IMR-90 (cell line): ENCODE results near the gene THRB. TPM values are rescaled to one million over a fixed set of nuclear protein-coding genes. Genes with fewer than 3 reads are reported as not detected.

ENCODE experiments used
- ATAC-seq: fragments of 200-7000 bp; cut with Tn5 transposase; 2 replicates; pipeline ENCODE4 v1.9.1; 2020; ENCODE audit warnings: low read depth, mild to moderate bottlenecking, moderate library complexity
- BruUV-seq: library from RNA; stranded (reverse); fragments of 400-500 nt; replicated peaks from 2 replicates; lab custom pipeline; 2021; lab: Mats Ljungman, UMichigan
- CTCF ChIA-PET: fragments of 300-600 bp; formaldehyde crosslinking; extraction: SDS; loops from one replicate; lab custom pipeline; 2021; ENCODE audit warnings: antibody characterized with exemption; lab: Yijun Ruan, JAX
- POLR2A ChIA-PET: fragments of 300-600 bp; sonication (Branson Sonifier 250); formaldehyde crosslinking; loops from one replicate; lab custom pipeline; 2022; ENCODE audit warnings: antibody characterized with exemption; ENCODE audit not compliant: unreplicated experiment; lab: Charles Lee
- DNase-seq: peaks from one replicate; pipeline ENCODE4 v3.0.0; 2013
- H2AFZ ChIP-seq: replicated peaks from 2 replicates; pipeline ENCODE3; 2013; ENCODE audit warnings: low read length, mild to moderate bottlenecking; ENCODE audit not compliant: poor library complexity
- H2AK5ac ChIP-seq: 2 replicates; pipeline ENCODE4 v1.6.1; 2013; ENCODE audit warnings: low read depth, low read length, inconsistent platforms
- H2AK9ac ChIP-seq: replicated peaks from 2 replicates; pipeline ENCODE3; 2013; ENCODE audit warnings: mild to moderate bottlenecking, low read depth, low read length, moderate library complexity; ENCODE audit not compliant: poor library complexity
- H2BK120ac ChIP-seq: 2 replicates; pipeline ENCODE4 v1.6.1; 2013; ENCODE audit warnings: low read depth, low read length, inconsistent platforms
- H2BK15ac ChIP-seq: 3 replicates; pipeline ENCODE4 v1.6.1; 2013; ENCODE audit warnings: low read depth, low read length, inconsistent platforms
- H2BK20ac ChIP-seq: 2 replicates; pipeline ENCODE4 v1.6.1; 2013; ENCODE audit warnings: low read depth, mild to moderate bottlenecking, inconsistent platforms, low read length, moderate library complexity
- H2BK5ac ChIP-seq: 2 replicates; pipeline ENCODE4 v1.6.1; 2013; ENCODE audit warnings: mild to moderate bottlenecking, low read depth, low read length, inconsistent platforms; ENCODE audit not compliant: poor library complexity, severe bottlenecking
- H3K14ac ChIP-seq: replicated peaks from 2 replicates; pipeline ENCODE4 v1.6.1; 2013; ENCODE audit warnings: low read depth, low read length, inconsistent platforms
- H3K18ac ChIP-seq: 2 replicates; pipeline ENCODE4 v1.6.1; 2013; ENCODE audit warnings: low read depth, low read length, control low read depth
- H3K23ac ChIP-seq: 2 replicates; pipeline ENCODE4 v1.6.1; 2013; ENCODE audit warnings: low read depth, low read length, inconsistent platforms
- H3K27ac ChIP-seq: 2 replicates; pipeline ENCODE4 v1.5.1; 2013; ENCODE audit warnings: mild to moderate bottlenecking, control low read depth, low read length; ENCODE audit not compliant: insufficient read depth
- H3K27me3 ChIP-seq: 2 replicates; pipeline ENCODE4 v1.6.1; 2013; ENCODE audit warnings: low read length; ENCODE audit not compliant: control insufficient read depth, insufficient read depth
- H3K36me3 ChIP-seq: 2 replicates; pipeline ENCODE4 v1.6.1; 2013; ENCODE audit warnings: low read length, mixed read lengths; ENCODE audit not compliant: control insufficient read depth, insufficient read depth
- H3K4ac ChIP-seq: 2 replicates; pipeline ENCODE4 v1.6.1; 2013; ENCODE audit warnings: low read depth, low read length, inconsistent platforms
- H3K4me1 ChIP-seq: 2 replicates; pipeline ENCODE4 v1.6.1; 2013; ENCODE audit warnings: low read length, mixed read lengths; ENCODE audit not compliant: control insufficient read depth, insufficient read depth
- H3K4me2 ChIP-seq: 2 replicates; pipeline ENCODE4 v1.6.1; 2013; ENCODE audit warnings: low read depth, mild to moderate bottlenecking, control low read depth, low read length, moderate library complexity
- H3K4me3 ChIP-seq: 2 replicates; pipeline ENCODE4 v1.5.1; 2013; ENCODE audit warnings: low read depth, mild to moderate bottlenecking, control low read depth, low read length, moderate library complexity; ENCODE audit not compliant: insufficient read depth
- H3K56ac ChIP-seq: 2 replicates; pipeline ENCODE4 v1.6.1; 2013; ENCODE audit warnings: low read length, inconsistent platforms; ENCODE audit not compliant: insufficient read depth; ENCODE audit errors: extremely low read depth
- H3K79me1 ChIP-seq, 2 experiments: 2 replicates each; pipeline ENCODE4 v1.6.1; 2013; ENCODE audit warnings: low read length in 2 of 2, inconsistent platforms in 1 of 2, low read depth in 1 of 2
- H3K9ac ChIP-seq: 2 replicates; pipeline ENCODE4 v1.6.1; 2013; ENCODE audit warnings: low read depth, low read length, control low read depth
- H3K9me1 ChIP-seq: 2 replicates; pipeline ENCODE4 v1.6.1; 2013; ENCODE audit warnings: low read length, inconsistent platforms; ENCODE audit not compliant: insufficient read depth
- H3K9me3 ChIP-seq: 2 replicates; pipeline ENCODE4 v1.6.1; 2013; ENCODE audit warnings: low read length; ENCODE audit not compliant: control insufficient read depth, insufficient read depth
- H4K20me1 ChIP-seq: 2 replicates; pipeline ENCODE4 v1.6.1; 2013; ENCODE audit warnings: low read length, inconsistent platforms; ENCODE audit not compliant: insufficient read depth
- H4K5ac ChIP-seq: 2 replicates; pipeline ENCODE4 v1.6.1; 2013; ENCODE audit warnings: mild to moderate bottlenecking, low read depth, low read length, control low read depth
- H4K8ac ChIP-seq, 2 experiments: 2 replicates each; pipeline ENCODE4 v1.6.1; 2013; ENCODE audit warnings: low read depth in 2 of 2, low read length in 2 of 2, control low read depth in 1 of 2, inconsistent platforms in 1 of 2
- H4K91ac ChIP-seq: 2 replicates; pipeline ENCODE4 v1.6.1; 2013; ENCODE audit warnings: low read depth, low read length, inconsistent platforms; ENCODE audit not compliant: insufficient read depth
- BHLHE40 ChIP-seq: fragments of 150-350 bp; IDR thresholded peaks from 2 replicates; pipeline ENCODE4 v1.6.1; 2016; ENCODE audit warnings: mild to moderate bottlenecking, low read depth, low read length
- CEBPB ChIP-seq: IDR thresholded peaks from 2 replicates; pipeline ENCODE4 v1.6.1; 2012; ENCODE audit warnings: low read depth, low read length, improper control_type of control experiment
- CHD1 ChIP-seq: IDR thresholded peaks from 2 replicates; pipeline ENCODE4 v1.6.1; 2012; ENCODE audit warnings: low read depth, low read length, improper control_type of control experiment
- CTCF ChIP-seq: conservative IDR thresholded peaks from 2 replicates; pipeline ENCODE4 v1.5.1; 2012; ENCODE audit warnings: mild to moderate bottlenecking, low read depth, low read length, improper control_type of control experiment
- ELK1 ChIP-seq: fragments of 150-350 bp; IDR thresholded peaks from 2 replicates; pipeline ENCODE4 v1.6.1; 2016; ENCODE audit warnings: low read depth, mild to moderate bottlenecking, low read length, moderate library complexity, borderline replicate concordance
- FOS ChIP-seq: fragments of 150-350 bp; IDR thresholded peaks from 2 replicates; pipeline ENCODE4 v1.6.1; 2016; ENCODE audit warnings: low read depth, low read length
- MAFK ChIP-seq: IDR thresholded peaks from 2 replicates; pipeline ENCODE4 v1.6.1; 2012; ENCODE audit warnings: low read depth, low read length, improper control_type of control experiment
- MAZ ChIP-seq: IDR thresholded peaks from 2 replicates; pipeline ENCODE4 v1.6.1; 2012; ENCODE audit warnings: low read depth, mild to moderate bottlenecking, low read length, improper control_type of control experiment, moderate library complexity, borderline replicate concordance
- MXI1 ChIP-seq: IDR thresholded peaks from 2 replicates; pipeline ENCODE4 v1.6.1; 2012; ENCODE audit warnings: low read depth, mild to moderate bottlenecking, low read length, moderate library complexity, borderline replicate concordance
- NFE2L2 ChIP-seq: fragments of 150-350 bp; IDR thresholded peaks from 2 replicates; pipeline ENCODE4 v1.6.1; 2016; ENCODE audit warnings: low read depth, mild to moderate bottlenecking, low read length
- POLR2A ChIP-seq: IDR thresholded peaks from 2 replicates; pipeline ENCODE4 v1.6.1; 2012; ENCODE audit warnings: mild to moderate bottlenecking, low read depth, low read length
- RAD21 ChIP-seq: IDR thresholded peaks from 2 replicates; pipeline ENCODE4 v1.6.1; 2012; ENCODE audit warnings: low read length, improper control_type of control experiment
- RCOR1 ChIP-seq: IDR thresholded peaks from 2 replicates; pipeline ENCODE4 v1.6.1; 2012; ENCODE audit warnings: mild to moderate bottlenecking, low read length, improper control_type of control experiment; ENCODE audit not compliant: insufficient replicate concordance
- RFX5 ChIP-seq: IDR thresholded peaks from 2 replicates; pipeline ENCODE4 v1.8.0; 2012; ENCODE audit warnings: low read depth, mild to moderate bottlenecking, low read length, moderate library complexity
- SMC3 ChIP-seq: fragments of 150-350 bp; IDR thresholded peaks from 2 replicates; pipeline ENCODE4 v1.6.1; 2016; ENCODE audit warnings: low read depth, mild to moderate bottlenecking, antibody characterized with exemption, low read length, moderate library complexity
- USF2 ChIP-seq: fragments of 150-350 bp; IDR thresholded peaks from 2 replicates; pipeline ENCODE4 v1.6.1; 2017; ENCODE audit warnings: mild to moderate bottlenecking, antibody characterized with exemption, low read length, low read depth
- WGBS, 2 experiments: methylation state at CpG; one replicate each; pipeline versions ENCODE4 v1.1.5 to v1.1.7; 2013; ENCODE audit warnings: missing lambda C conversion rate in 2 of 2; ENCODE audit not compliant: insufficient read length in 1 of 2; ENCODE audit errors: extremely low coverage in 2 of 2; 5-methylcytosine and 5-hydroxymethylcytosine counted together
- dilution Hi-C: fragments of 300-500 bp; cut with HindIII; formaldehyde crosslinking; loops from one replicate; pipeline ENCODE4 v1.14.3; 2018; ENCODE audit warnings: low sequenced_read_pairs; ENCODE audit not compliant: unreplicated experiment
- in situ Hi-C: fragments of 300-500 bp; cut with MboI; formaldehyde crosslinking; loops from 3 replicates; pipeline ENCODE4 v1.14.3; 2019; ENCODE audit warnings: low sequenced_read_pairs, inconsistent platforms, mixed read lengths
- intact Hi-C: fragments of 100-400 bp; cut with micrococcal nuclease; formaldehyde crosslinking; loops from 2 replicates; pipeline ENCODE4 v1.10.0; 2022
- polyA plus RNA-seq, 3 experiments: library from polyadenylated mRNA; depleted of rRNA; stranded (reverse); fragments of >200 nt; gene quantifications; 2 replicates each; pipeline ENCODE4 v1.2.3, GENCODE V29; 2012; ENCODE audit warnings: low replicate concordance in 1 of 3
- total RNA-seq: library from RNA; depleted of rRNA; stranded (reverse); fragments of >200 nt; gene quantifications from 2 replicates; pipeline ENCODE4 v1.2.3, GENCODE V29; 2012

The THRB gene
- total and polyA plus RNA-seq, 2 of the 4 experiments (the other 2 are of a cell fraction), result under 0.01 TPM; not detected in 1

- no peak overlapping the region for H2AFZ ChIP-seq
- no peak overlapping the region for H3K18ac ChIP-seq
- intact Hi-C loops, result no loop called here
- ChIA-PET CTCF (no interaction called here), POLR2A (no interaction called here)
- H3K9me1 ChIP-seq, result no peaks in the 10 kb centered on the region
- no peak overlapping the region for H2BK5ac ChIP-seq
- ATAC-seq (no peak), DNase-seq (no peak)
- H2BK15ac ChIP-seq, result no peak overlapping the region
- H2AK5ac ChIP-seq, result no peak overlapping the region
- no peak overlapping the region for H3K4ac ChIP-seq
- no peak overlapping the region for H3K4me3 ChIP-seq
- no peak overlapping the region for H2BK120ac ChIP-seq
- H3K9me3 ChIP-seq, result no peaks in the 10 kb centered on the region
- no peak overlapping the region for H3K23ac ChIP-seq
- no peaks in the 10 kb centered on the region for H3K4me1 ChIP-seq
- H3K27ac ChIP-seq, result no peak overlapping the region
- TF ChIP-seq USF2, result no peak
- no peak for TF ChIP-seq FOS
- TF ChIP-seq ELK1, result no peak
- no peak for TF ChIP-seq CEBPB
- no peak for TF ChIP-seq MAFK
- no peak for TF ChIP-seq RCOR1
- no peak for TF ChIP-seq CHD1
- TF ChIP-seq NFE2L2, result no peak
- TF ChIP-seq CTCF, result no peak
- no peak for TF ChIP-seq RFX5
- no peak for TF ChIP-seq POLR2A
- no peak for TF ChIP-seq BHLHE40
- TF ChIP-seq SMC3, result no peak
- no peak for TF ChIP-seq MAZ
- TF ChIP-seq MXI1, result no peak
- no peak for TF ChIP-seq RAD21
- H3K9ac ChIP-seq, result no peak overlapping the region
- dilution Hi-C loops, result no loop called here
- BruUV-seq, result no TSS peak
- no peaks in the 10 kb centered on the region for H4K20me1 ChIP-seq
- in situ Hi-C loops, result no loop called here
- H2AK9ac ChIP-seq, result no peak overlapping the region
- no peaks in the 10 kb centered on the region for H3K36me3 ChIP-seq
- H4K8ac ChIP-seq, result no peak overlapping the region
- WGBS, 2 experiments, result no CpG with 5 or more reads among the region's 2 CpGs
- no peak overlapping the region for H4K5ac ChIP-seq
- H3K56ac ChIP-seq, result no peak overlapping the region
- H2BK20ac ChIP-seq, result no peak overlapping the region
- H3K4me2 ChIP-seq, result no peak overlapping the region
- H4K91ac ChIP-seq, result no peak overlapping the region
- no peaks in the 10 kb centered on the region for H3K27me3 ChIP-seq
- H3K14ac ChIP-seq, result no peak overlapping the region
- no peaks in the 10 kb centered on the region for H3K79me1 ChIP-seq
Measured at GRCh38 chr3:24385012-24385615, 109.5 kb downstream of the THRB start.
